Left colon (tissue), 2 donors: ENCODE data around the gene AIFM1. TPM values are rescaled to one million over a fixed set of nuclear protein-coding genes. Genes with fewer than 3 reads are reported as not detected.

ENCODE experiments used
- ATAC-seq: fragments of 200-7000 bp; cut with Tn5 transposase; one replicate; pipeline ENCODE4 v1.9.1; 2020; ENCODE audit warnings: mild to moderate bottlenecking, moderate library complexity
- DNase-seq, 2 donors: peaks; one replicate each; pipeline ENCODE4 v3.0.0-alpha.2; 2020
- intact Hi-C, 2 donors: fragments of 100-400 bp; cut with DNase I in 1 of 2; cut with micrococcal nuclease in 1 of 2; formaldehyde crosslinking; loops; one replicate each; pipeline versions ENCODE4 v1.11.2 to v1.14.0; 2022; cut with DNase I, micrococcal nuclease
- long read RNA-seq: library from polyadenylated mRNA; unstranded; transcript quantifications from one replicate; pipeline ENCODE4 v2.0.0, GENCODE V29; 2021
- total RNA-seq, 2 donors: library from RNA; stranded (reverse); fragmentation: NEBNext Ultra II Directional; extraction: Animal tissue kit (Norgen Biotek cat#: 25700); gene quantifications; one replicate each; pipeline ENCODE4 v1.2.1, GENCODE V29; 2021
- donor health status: DM: no; HTN: no; CAD: no.
- donor health status: DM: yes; HTN: yes; CAD: no.

Gene AIFM1
- total RNA-seq = 10 to 100 TPM; 67.0 to 76.9 TPM
- long read RNA-seq, transcript AIFM1-201 (16 exons, 2,260 nt) = major isoform, 179 of 212 reads
- long read RNA-seq, partial matches to known transcripts = 22 of 212 reads
- long read RNA-seq, other reads (novel, unspliced or antisense) = 11 of 212 reads

DNA sequence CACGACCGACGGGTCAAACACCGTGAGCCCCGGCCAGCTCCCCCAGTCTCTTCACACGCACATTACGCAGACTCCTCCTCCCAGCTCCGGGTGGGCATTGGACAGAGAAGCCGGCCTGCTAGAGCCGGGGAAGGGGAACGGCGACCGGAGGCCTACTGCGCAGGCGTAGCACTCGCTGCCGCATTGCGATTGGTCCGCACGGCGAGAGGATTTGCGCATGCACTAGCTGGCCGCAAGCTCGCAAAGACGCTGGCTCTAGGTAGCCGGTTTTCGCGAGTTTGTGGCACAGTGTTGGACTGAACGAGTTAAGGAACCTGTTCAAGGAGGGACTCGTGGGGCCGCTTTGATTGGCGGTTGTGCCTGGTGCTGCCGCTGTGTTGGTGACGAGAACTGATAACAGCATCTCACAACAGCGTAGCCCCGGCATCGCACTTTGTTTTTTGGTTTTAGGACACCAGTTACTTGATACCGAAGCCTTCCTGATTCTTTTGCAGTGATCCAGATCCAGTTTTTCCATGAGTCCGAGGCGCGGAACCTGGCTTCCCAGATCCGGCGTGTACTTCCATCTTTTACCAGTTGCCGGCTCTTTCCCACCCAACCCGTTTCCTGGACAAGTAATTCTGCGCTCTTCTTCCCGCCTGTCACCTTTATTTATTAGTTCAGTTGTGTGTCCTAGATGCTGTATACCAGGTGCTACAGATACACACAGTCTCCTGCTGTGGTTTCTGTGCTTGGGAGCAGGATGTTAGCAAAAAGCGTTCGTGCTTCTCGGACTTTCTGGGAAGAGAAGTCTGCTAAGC is at the start of gene AIFM1:
Gene AIFM1, minus strand, starts transcription at position 139 of the 800 bp plus-strand sequence. CDS start 185 bp downstream, outside the sequence.
- peak; percentile 90 to 93 for DNase-seq
- peak; percentile 94 for ATAC-seq
- intact Hi-C loops = no loop called here

DNA sequence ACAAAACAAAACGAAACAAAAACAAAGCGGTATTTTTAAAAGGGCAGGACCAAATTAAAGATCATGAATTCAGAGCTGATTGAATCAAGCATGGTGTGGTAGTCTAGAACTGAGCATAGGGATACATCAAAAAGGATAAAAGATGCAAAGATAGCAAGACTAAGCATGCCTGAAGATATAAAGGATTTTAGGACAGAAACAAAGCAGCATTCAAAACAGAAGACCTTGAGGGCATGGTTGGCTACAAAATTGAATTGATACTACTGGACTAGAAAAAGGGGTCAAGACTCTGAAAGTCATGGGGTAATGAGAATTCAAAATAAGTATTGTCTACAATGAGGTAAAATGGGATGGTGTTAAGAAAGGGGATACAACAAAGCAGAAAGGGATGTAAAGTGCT is 47.7 kb upstream of the AIFM1 start:
- DNase-seq = no peak
- intact Hi-C loops = no loop called here
- ATAC-seq = no peak

DNA sequence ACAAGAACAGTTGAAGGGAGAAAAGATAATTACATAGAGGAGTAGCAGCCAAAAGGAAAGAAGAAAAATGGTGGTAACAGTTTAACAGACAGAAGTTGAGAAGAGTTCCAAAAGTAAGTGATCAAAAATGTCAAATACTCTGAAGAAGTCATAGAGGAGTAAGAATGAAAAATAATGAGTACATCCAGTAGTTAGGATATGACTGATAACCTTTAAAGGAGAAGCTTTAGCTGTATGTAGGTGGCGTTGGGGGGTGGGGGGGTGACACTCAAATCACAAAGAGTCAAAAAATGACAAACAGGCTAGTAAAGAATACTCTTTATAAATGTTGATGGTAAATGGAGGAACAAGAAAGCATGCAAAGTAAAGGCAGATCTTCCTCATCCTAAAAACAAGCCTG is 46.7 kb upstream of the AIFM1 start:
- no peak for ATAC-seq

DNA sequence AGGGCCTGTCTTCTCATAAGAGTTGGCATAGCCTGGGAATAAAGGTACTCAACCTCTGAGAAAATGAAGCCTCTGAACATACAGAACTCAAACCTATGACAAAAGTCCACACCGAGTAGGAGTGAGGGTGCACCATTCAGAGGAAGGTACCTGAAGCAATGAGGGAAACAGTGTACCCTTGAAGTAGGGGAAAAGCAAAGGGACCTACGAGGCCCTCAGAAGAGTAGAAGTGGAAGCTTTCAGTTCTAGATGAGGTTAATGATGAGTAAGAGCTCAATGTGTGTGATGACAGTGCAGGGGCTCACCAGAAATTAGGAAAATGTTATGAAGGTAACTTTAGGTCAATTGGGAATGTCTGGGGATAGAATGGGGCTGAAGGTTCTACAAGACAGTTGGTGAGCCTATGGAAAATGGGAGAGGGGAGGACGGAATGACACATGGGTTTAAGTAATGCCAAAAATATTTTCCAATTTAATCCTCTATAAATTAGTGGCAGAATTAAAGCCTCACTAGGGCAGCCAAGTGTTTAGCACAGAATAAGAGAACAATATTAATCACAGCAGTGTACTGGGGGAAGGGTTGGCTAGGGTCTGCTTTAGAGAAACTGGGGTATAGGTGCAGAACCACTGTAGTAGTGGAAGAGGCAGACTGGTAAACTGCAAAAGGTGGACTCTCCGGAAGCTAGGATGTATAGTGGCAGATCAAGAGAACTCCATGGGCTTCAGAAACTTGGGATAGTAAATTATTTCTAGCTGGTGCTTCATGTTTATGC is 46.0 kb upstream of the AIFM1 start:
- ATAC-seq (no peak), DNase-seq (no peak)
- intact Hi-C loops = no loop called here

More for the DNA sequence above, 46.7 kb upstream of the AIFM1 start:
- intact Hi-C loops = no loop called here
- no peak for DNase-seq

DNA sequence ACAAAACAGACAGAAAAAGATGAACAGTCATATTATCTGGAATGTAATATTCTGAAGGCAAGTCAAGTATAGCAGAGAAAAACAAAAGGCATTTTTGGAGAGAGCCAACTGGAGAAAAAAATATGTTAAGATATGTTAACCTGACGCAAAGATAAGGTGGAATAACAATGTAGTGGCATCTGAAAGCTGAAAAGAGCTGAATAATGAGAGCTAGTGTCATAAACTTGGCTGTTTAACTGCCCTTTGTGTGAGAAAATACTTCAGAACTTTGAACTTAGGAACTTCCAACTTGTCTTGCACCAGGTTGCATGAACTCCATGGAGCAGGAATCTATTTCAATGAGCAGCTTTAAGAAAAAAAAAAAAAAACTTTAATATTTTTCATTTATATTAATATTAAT is 39.0 kb upstream of the AIFM1 start:
- intact Hi-C loops = no loop called here
- ATAC-seq (peak; percentile 78), DNase-seq (no peak)

DNA sequence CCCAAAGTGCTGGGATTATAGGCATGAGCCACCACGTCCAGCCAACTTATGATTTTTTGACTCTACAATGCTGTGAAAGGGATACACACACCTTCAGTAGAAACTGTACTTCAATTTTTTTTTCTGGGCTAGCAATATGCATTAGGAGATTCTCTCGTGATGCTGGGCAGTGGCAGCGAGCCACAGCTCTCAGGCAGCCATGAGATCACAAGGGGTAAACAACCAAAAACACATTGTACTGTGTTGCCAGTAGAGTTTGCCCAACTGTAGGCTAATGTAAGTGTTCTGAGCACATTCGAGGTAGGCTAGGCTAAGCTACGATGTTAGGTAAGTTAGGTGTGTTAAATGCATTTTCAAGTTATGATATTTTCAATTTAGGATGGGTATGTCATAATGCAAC is 31.8 kb upstream of the AIFM1 start:
- ATAC-seq (no peak), DNase-seq (no peak)
- intact Hi-C loops = loop anchor here in 1 of 2 donors (5.0 kb wide), 1 partner anchor 120 kb away; no protein-coding TSS in a partner anchor

DNA sequence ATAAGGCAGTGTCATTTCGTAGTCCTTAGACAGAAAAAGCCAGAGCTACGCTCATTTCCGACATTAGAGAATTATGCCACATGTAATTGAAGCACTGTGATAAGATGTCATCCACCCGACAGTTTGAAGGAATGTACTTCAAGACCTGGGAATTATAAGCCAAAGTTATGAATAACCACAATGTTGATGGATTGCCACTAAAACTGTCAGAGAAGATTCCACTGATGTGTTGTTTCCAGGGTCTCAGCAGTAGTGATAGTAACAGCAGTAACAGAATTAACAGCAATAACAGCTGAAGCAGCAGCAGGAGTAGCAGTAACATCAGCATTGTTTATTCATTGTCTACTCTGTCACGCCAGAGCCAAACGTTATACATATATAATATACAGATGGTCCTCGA is 30.8 kb upstream of the AIFM1 start:
- no peak for DNase-seq
- no peak for ATAC-seq
- intact Hi-C loops = loop anchor here in 1 of 2 donors (5.0 kb wide), 1 partner anchor 119 kb away; no protein-coding TSS in a partner anchor

DNA sequence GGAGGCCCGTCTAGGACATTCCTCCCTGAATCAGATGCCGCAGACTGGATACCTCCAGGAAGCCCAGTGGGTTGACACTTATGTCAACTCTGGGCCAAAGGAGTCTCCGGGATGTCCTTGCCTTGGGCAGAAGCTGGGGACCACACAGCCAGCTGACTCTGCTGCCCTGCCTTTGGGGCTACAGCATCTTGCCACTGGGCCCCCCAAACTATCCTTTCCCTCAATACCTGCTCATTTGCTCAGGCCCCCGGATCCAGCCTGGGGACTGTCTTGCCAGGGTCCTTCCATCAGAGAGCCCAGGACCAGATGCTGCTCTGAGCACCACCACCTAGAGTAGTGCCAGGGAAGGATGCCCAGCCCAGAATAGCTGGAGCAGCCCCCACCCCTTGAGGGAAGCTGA is 25.2 kb upstream of the AIFM1 start:
- no peak for DNase-seq
- no peak for ATAC-seq
- intact Hi-C loops = no loop called here

DNA sequence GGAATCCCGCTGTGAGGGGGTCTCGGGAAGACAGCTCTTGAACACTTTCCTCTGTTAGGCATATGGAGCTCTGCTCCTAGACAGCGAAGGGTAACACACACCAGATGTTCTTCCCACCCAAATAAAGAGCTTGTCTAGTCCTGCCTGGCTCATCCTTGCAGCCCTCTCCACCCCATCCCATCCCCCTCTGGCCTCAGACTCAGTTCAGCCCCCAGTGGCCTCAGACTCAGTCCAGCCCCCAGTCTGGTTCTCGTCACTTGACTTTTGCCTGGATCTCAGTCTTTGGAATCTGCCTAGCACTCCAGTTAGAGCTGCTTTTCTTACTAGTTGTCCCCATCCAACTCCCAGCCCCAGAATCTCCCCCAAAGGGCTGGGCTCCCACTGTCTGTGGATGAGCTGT is 21.0 kb upstream of the AIFM1 start:
- ATAC-seq = no peak
- intact Hi-C loops = loop anchor here in 1 of 2 donors (10.0 kb wide), 1 partner anchor 102 kb away; no protein-coding TSS in a partner anchor
- DNase-seq = no peak

DNA sequence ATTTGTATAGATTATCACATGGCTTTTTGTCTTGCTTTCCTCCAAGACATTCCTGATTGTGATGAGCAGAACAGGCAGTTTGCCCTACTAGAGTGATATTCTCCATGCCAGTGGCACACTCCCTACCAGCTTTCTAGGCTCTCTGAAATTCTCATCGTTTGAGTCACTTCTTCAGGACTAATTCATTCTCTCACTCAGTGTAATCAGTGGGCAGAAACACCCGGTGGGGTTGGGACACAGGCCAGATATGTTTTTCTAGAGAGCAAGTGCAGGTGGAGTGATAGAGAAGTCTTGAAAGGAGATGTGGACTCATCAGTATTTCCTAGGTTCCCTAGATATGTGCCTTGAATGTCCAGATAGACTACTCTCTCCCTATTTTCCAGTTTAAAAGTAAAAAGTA is 19.2 kb upstream of the AIFM1 start:
- intact Hi-C loops = loop anchor here in 1 of 2 donors (10.0 kb wide), 1 partner anchor 100 kb away; no protein-coding TSS in a partner anchor

DNA sequence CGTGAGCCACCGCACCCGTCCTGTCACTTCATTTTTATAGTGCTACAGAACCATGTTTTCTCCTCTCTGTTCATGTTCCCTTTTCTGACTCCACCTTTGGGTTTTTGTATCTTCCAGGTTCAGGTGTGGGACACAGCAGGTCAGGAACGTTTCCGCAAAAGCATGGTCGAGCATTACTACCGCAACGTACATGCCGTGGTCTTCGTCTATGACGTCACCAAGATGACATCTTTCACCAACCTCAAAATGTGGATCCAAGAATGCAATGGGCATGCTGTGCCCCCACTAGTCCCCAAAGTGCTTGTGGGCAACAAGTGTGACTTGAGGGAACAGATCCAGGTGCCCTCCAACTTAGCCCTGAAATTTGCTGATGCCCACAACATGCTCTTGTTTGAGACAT is 18.5 kb upstream of the AIFM1 start:
- DNase-seq = no peak
- intact Hi-C loops = loop anchor here in 1 of 2 donors (10.0 kb wide), 1 partner anchor 99 kb away; no protein-coding TSS in a partner anchor
- no peak for ATAC-seq

More for the DNA sequence above, 19.2 kb upstream of the AIFM1 start:
- DNase-seq (no peak), ATAC-seq (no peak)

DNA sequence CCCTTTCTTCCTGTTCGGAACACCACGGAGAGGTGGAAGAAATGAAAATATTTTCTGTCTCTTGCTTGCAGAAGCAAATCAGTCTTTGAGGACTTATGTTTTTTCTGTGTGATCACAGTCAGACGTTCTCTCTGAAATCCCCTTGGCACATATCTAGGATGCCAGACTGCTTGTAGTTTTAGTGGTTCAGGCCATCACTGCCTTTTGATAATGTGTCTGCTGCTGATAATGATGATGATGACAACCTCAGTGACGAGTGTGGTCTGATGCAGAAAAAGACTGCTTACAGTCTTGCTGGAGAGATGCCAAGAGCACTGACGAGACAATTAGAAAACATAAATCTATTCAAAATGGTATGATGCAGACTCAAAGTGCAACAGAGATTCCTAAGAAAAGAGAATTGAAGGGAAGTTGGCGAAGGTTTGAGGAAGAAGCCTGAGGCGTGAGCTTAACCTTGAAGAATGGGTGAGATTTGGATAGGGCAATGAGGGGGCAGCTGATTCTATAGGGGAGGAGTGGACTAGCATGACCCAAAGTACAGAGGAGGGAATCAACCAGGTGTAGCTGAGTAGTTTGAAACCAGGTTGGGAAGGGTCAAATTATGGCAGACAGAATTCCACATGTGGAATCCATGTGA is 14.1 kb upstream of the AIFM1 start:
- DNase-seq = no peak
- intact Hi-C loops = loop anchor here in 1 of 2 donors (10.0 kb wide), 1 partner anchor 95 kb away; no protein-coding TSS in a partner anchor
- ATAC-seq = no peak

DNA sequence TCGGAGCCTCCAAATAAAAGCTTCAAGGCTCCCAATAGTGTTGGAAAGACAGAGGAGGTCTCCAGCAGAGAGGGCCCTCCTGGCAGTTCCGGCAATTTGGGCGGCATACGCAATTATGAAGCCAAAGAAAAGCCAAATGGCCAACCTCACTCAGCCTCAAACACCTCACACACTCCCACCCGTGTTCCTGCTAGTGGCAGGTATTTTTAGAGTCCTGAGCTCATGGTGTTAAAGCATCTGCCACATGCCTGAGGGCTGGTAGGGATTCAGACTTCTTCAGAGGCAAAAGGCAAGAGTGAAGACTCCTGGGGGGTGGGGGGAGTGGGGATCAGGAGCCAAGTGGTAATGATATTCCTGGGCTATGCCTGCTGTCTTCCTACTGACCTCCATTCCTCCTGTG is 13.5 kb upstream of the AIFM1 start:
- intact Hi-C loops = no loop called here
- ATAC-seq (no peak), DNase-seq (no peak)

DNA sequence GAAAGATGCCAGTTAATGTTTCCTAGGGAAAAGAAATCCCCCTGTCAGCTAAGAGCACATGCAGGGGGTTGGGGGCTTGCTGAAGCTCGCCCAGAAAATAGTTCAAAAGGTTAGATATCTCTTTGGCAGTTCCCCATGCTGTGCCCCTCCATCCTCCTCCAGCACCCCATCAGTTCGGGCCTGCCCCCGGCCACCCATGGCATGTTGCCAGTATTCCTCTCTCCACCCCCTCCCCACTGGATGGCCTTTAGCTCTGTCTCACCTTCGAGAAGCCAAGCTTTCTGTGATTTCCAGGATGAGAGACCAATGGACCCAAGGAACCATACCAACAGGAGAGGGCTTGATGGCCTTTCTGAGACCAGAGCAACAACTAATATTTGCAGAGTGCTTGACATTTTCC is 11.3 kb upstream of the AIFM1 start:
- intact Hi-C loops = no loop called here

DNA sequence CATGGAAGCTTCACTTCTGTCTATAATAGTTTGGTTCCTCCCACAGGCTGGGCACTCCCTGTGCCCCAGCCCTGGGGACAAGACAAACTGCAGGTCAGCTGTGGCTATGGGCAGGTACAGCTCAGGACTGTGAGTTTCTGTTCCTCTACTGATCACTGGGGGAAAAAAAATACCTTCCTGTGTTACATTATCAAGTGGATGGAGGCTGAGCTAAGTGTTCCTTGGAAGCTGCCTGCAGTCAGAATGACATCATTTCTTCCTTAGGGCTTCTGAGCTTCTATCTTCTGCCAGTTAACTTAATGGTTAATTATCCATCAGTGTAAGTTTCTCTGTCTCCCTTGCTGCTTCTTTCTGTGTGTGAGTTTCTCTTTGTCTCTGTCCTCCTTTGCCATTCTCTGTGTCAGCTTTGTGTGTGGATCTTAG is 10.7 kb upstream of the AIFM1 start:
- intact Hi-C loops = no loop called here
- DNase-seq (no peak), ATAC-seq (no peak)

More for the DNA sequence above, 11.3 kb upstream of the AIFM1 start:
- no peak for ATAC-seq
- DNase-seq = no peak

DNA sequence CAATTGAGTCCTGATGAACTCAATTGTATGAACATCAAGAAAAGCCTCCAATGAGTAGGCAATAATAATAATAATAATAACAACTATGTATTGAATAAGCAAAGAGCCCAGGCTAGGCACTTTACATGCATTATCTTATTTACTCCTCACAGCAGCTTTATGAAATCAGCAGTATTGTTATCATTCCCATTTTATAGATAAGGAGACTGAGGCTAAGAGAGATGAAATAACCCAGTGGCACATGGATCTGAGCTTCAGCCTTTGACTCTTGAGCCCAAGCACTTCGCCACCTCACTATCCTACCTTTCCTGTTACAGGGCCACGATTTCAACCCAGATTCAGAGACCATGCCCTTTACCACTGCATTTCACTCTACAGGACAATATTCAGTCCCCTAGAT is 9.3 kb upstream of the AIFM1 start:
- intact Hi-C loops = no loop called here
- DNase-seq (no peak), ATAC-seq (no peak)

DNA sequence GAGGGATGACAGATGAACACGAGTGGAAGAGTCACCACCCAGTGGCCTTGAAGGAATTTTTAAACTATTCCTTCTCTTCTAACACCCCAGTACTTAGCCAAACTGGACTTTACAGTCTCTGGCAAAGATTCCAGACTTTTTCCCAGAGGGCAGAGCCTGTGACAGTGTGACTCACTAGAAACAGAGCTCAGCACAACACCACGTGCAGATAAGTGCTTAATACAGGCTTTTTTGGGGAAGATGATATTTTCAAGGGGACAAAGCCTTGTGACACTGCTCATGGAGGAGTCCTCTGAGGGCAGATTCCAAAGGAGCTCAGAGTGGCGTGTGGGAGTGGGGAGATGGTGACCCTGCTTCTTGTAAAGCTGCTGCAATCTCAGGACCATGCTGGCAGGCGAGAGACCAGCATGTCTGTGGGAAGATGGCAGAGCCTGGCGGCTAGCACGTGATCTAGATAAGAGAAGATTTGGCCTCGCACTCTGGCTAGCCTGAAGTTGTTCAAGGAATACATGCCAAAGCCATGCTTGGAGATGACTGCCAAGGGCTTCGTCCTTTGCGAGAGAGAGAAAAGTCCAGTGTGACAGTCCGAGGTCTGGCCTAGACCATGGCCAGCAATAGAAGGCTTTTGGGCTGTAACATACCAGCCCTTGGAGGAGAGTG is 8.5 kb upstream of the AIFM1 start:
- intact Hi-C loops = no loop called here
- no peak for DNase-seq
- no peak for ATAC-seq

DNA sequence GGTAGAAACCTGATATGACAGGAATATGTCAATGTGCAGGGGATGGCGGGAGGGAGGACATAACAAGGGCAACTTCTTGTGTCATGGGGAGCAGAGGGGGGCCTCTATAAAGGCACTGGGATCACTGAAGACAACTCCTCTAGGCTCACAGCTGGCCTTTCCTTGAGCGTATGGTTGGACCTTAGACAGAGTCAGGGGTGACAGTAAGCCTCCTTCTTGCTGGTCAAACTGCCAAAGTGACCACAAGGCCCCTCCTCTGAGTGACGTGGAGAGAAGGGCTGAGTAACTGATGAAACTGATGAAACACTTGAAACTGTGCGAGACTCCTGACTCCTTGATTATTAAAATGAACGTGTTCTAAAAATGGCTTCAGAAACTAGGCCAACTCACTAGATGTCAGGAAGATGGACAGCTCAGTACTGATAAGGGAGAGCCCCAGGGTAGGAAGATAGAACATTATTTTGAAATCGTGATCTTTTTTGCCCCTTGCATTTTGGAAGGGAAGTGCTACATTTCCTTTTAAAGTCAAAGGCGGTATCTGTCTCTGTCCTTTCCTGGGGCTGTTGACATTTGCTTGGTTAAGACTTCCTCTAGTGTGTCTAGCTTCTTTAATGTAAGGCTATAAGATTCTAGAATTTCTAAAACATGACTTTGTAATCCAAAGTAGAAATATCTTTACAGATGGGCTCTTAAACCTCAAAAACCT is 7.7 kb upstream of the AIFM1 start:
- intact Hi-C loops = no loop called here
- peak in 1 of 2 donors; percentile 38 for DNase-seq
- ATAC-seq = no peak
